Astrocyte (in vitro differentiated cells and primary cell): ENCODE measurements around the gene RIPOR2.

Experiments used
- EZH2 ChIP-seq: IDR thresholded peaks from 2 replicates; pipeline ENCODE4 v1.6.1; 2012; ENCODE audit warnings: mild to moderate bottlenecking, low read length, inconsistent platforms; ENCODE audit not compliant: insufficient read depth
- TF ChIP-seq, protein P1 (sequence below): IDR thresholded peaks from 2 replicates; pipeline ENCODE4 v1.5.1; 2011; ENCODE audit warnings: low read depth, mild to moderate bottlenecking, inconsistent platforms, low read length, moderate library complexity; ENCODE audit not compliant: insufficient read depth

DNA sequence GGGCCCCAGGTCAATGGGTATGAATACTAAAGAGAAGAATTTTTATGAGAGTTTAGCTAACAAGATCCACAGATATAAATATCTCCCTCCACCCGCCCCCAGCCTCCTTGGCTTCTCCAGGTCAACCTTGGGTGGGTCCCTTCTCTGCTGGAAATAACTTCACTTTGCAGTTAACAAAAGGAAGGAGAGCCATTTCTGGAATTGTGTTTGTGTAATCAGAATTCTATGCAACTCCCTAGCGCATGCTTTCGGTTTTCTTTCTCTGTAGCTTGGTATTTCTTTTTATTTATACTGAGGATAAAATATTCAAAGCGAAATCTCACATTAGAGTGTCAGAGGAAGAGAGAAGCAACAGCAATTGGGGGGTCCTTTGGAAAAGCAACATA, 27.1 kb downstream of the RIPOR2 start:
- TF ChIP-seq, protein P1, sequence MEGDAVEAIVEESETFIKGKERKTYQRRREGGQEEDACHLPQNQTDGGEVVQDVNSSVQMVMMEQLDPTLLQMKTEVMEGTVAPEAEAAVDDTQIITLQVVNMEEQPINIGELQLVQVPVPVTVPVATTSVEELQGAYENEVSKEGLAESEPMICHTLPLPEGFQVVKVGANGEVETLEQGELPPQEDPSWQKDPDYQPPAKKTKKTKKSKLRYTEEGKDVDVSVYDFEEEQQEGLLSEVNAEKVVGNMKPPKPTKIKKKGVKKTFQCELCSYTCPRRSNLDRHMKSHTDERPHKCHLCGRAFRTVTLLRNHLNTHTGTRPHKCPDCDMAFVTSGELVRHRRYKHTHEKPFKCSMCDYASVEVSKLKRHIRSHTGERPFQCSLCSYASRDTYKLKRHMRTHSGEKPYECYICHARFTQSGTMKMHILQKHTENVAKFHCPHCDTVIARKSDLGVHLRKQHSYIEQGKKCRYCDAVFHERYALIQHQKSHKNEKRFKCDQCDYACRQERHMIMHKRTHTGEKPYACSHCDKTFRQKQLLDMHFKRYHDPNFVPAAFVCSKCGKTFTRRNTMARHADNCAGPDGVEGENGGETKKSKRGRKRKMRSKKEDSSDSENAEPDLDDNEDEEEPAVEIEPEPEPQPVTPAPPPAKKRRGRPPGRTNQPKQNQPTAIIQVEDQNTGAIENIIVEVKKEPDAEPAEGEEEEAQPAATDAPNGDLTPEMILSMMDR: no peak
- no peak for TF ChIP-seq EZH2
